Uterus (tissue), 4 donors: ENCODE measurements around the gene PLEKHM3. TPM values are rescaled to one million over a fixed set of nuclear protein-coding genes. Genes with fewer than 3 reads are reported as not detected.

ENCODE experiments used
- DNase-seq, 2 donors: peaks; one replicate each; pipeline ENCODE4 v3.0.0-alpha.2; 2019 to 2020
- H3K27ac ChIP-seq, 2 donors: fragments of 200-600 bp; sonication (generic); 1 replicate in 1 of 2; 2 replicates in 1 of 2; pipeline ENCODE4 v1.5.1; 2016 to 2018
- H3K27me3 ChIP-seq, 2 donors: fragments of 200-600 bp; sonication (generic); one replicate each; pipeline ENCODE4 v1.5.1; 2018 to 2019; ENCODE audit warnings: control low read depth in 1 of 2
- H3K36me3 ChIP-seq, 2 donors: fragments of 200-600 bp; sonication (generic); one replicate each; pipeline ENCODE4 v1.5.1; 2019; ENCODE audit warnings: control low read depth in 1 of 2
- H3K4me1 ChIP-seq, 2 donors: fragments of 200-600 bp; sonication (generic); one replicate each; pipeline ENCODE4 v1.5.1; 2018 to 2019; ENCODE audit warnings: control low read depth in 1 of 2
- H3K4me3 ChIP-seq, 2 donors: fragments of 200-600 bp; sonication (generic); 1 replicate in 1 of 2; 2 replicates in 1 of 2; pipeline ENCODE4 v1.5.1; 2018 to 2019; ENCODE audit warnings: mild to moderate bottlenecking in 1 of 2
- H3K9me3 ChIP-seq, 2 donors: fragments of 200-600 bp; sonication (generic); one replicate each; pipeline ENCODE4 v1.5.1; 2019; ENCODE audit warnings: control low read depth in 1 of 2
- CTCF ChIP-seq, 4 experiments: fragments of 200-600 bp in 2 of 4; fragments of 450-650 bp in 2 of 4; sonication (generic) in 2 of 4; IDR thresholded peaks; one replicate each; pipeline ENCODE4 v1.5.1; 2016 to 2019; ENCODE audit warnings: antibody characterized with exemption in 4 of 4, mild to moderate bottlenecking in 2 of 4, moderate library complexity in 1 of 4
- POLR2A ChIP-seq, 2 donors: fragments of 450-650 bp; IDR thresholded peaks; one replicate each; pipeline ENCODE4 v1.6.1; 2016; ENCODE audit warnings: antibody characterized with exemption in 2 of 2, mild to moderate bottlenecking in 1 of 2, moderate library complexity in 1 of 2
- intact Hi-C: fragments of 100-400 bp; cut with DNase I; formaldehyde crosslinking; loops from one replicate; pipeline ENCODE4 v1.15.1; 2023; ENCODE audit warnings: low total_unique reads
- total RNA-seq, 4 donors: library from RNA; depleted of rRNA in 3 of 4; stranded (reverse); fragments of >200 nt in 3 of 4; gene quantifications; one replicate each; pipeline versions ENCODE4 v1.1.0 to v1.2.4, GENCODE V29; 2014 to 2023
- donor health status: DM: yes; HTN: yes; CAD: no.

The PLEKHM3 gene
- total RNA-seq, 4 donors from 2014 or later, result 20.5 to 43.4 (median 21.6) TPM

- Histone ChIP-seq H3K9me3 (no peaks in the 10 kb centered on the region), H3K4me1 (no peaks in the 10 kb centered on the region), H3K27me3 (no peaks in the 10 kb centered on the region), H3K27ac (no peak overlapping the region), H3K4me3 (no peak overlapping the region), H3K36me3 (no peaks in the 10 kb centered on the region)
- DNase-seq, result no peak
- TF ChIP-seq POLR2A (IDR thresholded peaks at IDR 0.05) (no peak), CTCF (IDR thresholded peaks at IDR 0.05) (no peak)
- intact Hi-C loops, result no loop called here
These were observed 142.1 kb downstream of the PLEKHM3 start for GRCh38 chr2:207883002-207883780.

GRCh38 chr2:207881902-207882301 is 143.4 kb downstream of the PLEKHM3 start:
- intact Hi-C loops, result no loop called here
- Histone ChIP-seq H3K27me3 (no peaks in the 10 kb centered on the region), H3K9me3 (no peaks in the 10 kb centered on the region), H3K4me3 (no peak overlapping the region), H3K36me3 (no peaks in the 10 kb centered on the region), H3K4me1 (no peaks in the 10 kb centered on the region), H3K27ac (no peak overlapping the region)
- TF ChIP-seq CTCF (IDR thresholded peaks at IDR 0.05), result no peak
- no peak for TF ChIP-seq POLR2A (IDR thresholded peaks at IDR 0.05)
- no peak for DNase-seq

- H3K36me3 ChIP-seq, result no peaks in the 10 kb centered on the region
- no peak for TF ChIP-seq POLR2A (IDR thresholded peaks at IDR 0.05)
- TF ChIP-seq CTCF (IDR thresholded peaks at IDR 0.05), result no peak
- no peaks in the 10 kb centered on the region for H3K4me1 ChIP-seq
- no peaks in the 10 kb centered on the region for H3K9me3 ChIP-seq
- no peak for DNase-seq
- no peak overlapping the region for H3K27ac ChIP-seq
- H3K27me3 ChIP-seq, result no peaks in the 10 kb centered on the region
- intact Hi-C loops, result no loop called here
- H3K4me3 ChIP-seq, result no peak overlapping the region
These were observed 145.8 kb downstream of the PLEKHM3 start for GRCh38 chr2:207879536-207879935.

- no peak for DNase-seq
- Histone ChIP-seq H3K4me3 (no peak overlapping the region), H3K36me3 (no peaks in the 10 kb centered on the region), H3K27ac (no peak overlapping the region), H3K9me3 (no peaks in the 10 kb centered on the region), H3K27me3 (no peaks in the 10 kb centered on the region), H3K4me1 (no peaks in the 10 kb centered on the region)
- no peak for TF ChIP-seq POLR2A (IDR thresholded peaks at IDR 0.05)
- no peak for TF ChIP-seq CTCF (IDR thresholded peaks at IDR 0.05)
- intact Hi-C loops, result no loop called here
These were observed 148.3 kb downstream of the PLEKHM3 start for GRCh38 chr2:207876842-207877535.
